ENCODE data around the gene DAW1. TPM values are rescaled to one million over a fixed set of nuclear protein-coding genes. Genes with fewer than 3 reads are reported as not detected.

The DAW1 gene
- total and polyA plus RNA-seq, 2 of the 4 experiments (the other 2 are of a cell fraction): 0.86 to 1.4 TPM

GRCh38 chr2:227848586-227848985, 22.8 kb upstream of the DAW1 start:
- H3K9ac ChIP-seq (ENCODE audit: low read depth, low read length): no peak overlapping the region
- no peak overlapping the region for H3K4ac ChIP-seq (ENCODE audit: low read depth, low read length)
- H2BK15ac ChIP-seq (ENCODE audit: low read depth, low read length): no peak overlapping the region
- H2AK5ac ChIP-seq (ENCODE audit: low read depth, low read length): no peak overlapping the region
- H3K79me1 ChIP-seq (ENCODE audit: low read depth in 1 of 2, low read length in 2 of 2): no peaks in the 10 kb centered on the region
- no peak overlapping the region for H2AK9ac ChIP-seq (replicated peaks; ENCODE audit: low read depth, low read length, poor library complexity)
- no peak overlapping the region for H4K91ac ChIP-seq (ENCODE audit: insufficient read depth, low read depth, low read length)
- DNase-seq: no peak
- H3K4me1 ChIP-seq (ENCODE audit: control insufficient read depth, insufficient read depth, low read length): no peaks in the 10 kb centered on the region
- H2BK5ac ChIP-seq (ENCODE audit: low read depth, low read length, poor library complexity, severe bottlenecking): no peak overlapping the region
- WGBS, 2 experiments (ENCODE audit: extremely low coverage in 2 of 2, insufficient read length in 1 of 2): no CpG with 5 or more reads among the region's 4 CpGs
- H3K9me3 ChIP-seq (ENCODE audit: control insufficient read depth, insufficient read depth, low read length): no peaks in the 10 kb centered on the region
- H3K4me2 ChIP-seq (ENCODE audit: low read depth, low read length): no peak overlapping the region
- ChIA-PET POLR2A (ENCODE audit: unreplicated experiment) (no interaction called here), CTCF (no interaction called here)
- no peaks in the 10 kb centered on the region for H4K20me1 ChIP-seq (ENCODE audit: insufficient read depth, low read length)
- H3K56ac ChIP-seq (ENCODE audit: extremely low read depth, insufficient read depth, low read length): no peak overlapping the region
- H3K27me3 ChIP-seq (ENCODE audit: control insufficient read depth, insufficient read depth, low read length): no peaks in the 10 kb centered on the region
- H2BK20ac ChIP-seq (ENCODE audit: low read depth, low read length): no peak overlapping the region
- dilution Hi-C loops (cut with HindIII; ENCODE audit: low sequenced_read_pairs, unreplicated experiment): no loop called here
- H2BK120ac ChIP-seq (ENCODE audit: low read depth, low read length): no peak overlapping the region
- intact Hi-C loops (cut with micrococcal nuclease): no loop called here
- ATAC-seq (ENCODE audit: low read depth): no peak
- H3K18ac ChIP-seq (ENCODE audit: low read depth, low read length): no peak overlapping the region
- no peaks in the 10 kb centered on the region for H3K36me3 ChIP-seq (ENCODE audit: control insufficient read depth, insufficient read depth, low read length)
- no peak overlapping the region for H3K23ac ChIP-seq (ENCODE audit: low read depth, low read length)
- H3K4me3 ChIP-seq (ENCODE audit: insufficient read depth, low read depth, low read length): no peak overlapping the region
- no peak overlapping the region for H4K5ac ChIP-seq (ENCODE audit: low read depth, low read length)
- in situ Hi-C loops (cut with MboI; ENCODE audit: low sequenced_read_pairs): no loop called here
- BruUV-seq (replicated peaks): no TSS peak
- no peaks in the 10 kb centered on the region for H3K9me1 ChIP-seq (ENCODE audit: insufficient read depth, low read length)
- no peak overlapping the region for H4K8ac ChIP-seq (ENCODE audit: low read depth in 2 of 2, low read length in 2 of 2)
- TF ChIP-seq BHLHE40 (IDR thresholded peaks at IDR 0.05; ENCODE audit: low read depth, low read length) (no peak), FOS (IDR thresholded peaks at IDR 0.05; ENCODE audit: low read depth, low read length) (no peak), ELK1 (IDR thresholded peaks at IDR 0.05; ENCODE audit: borderline replicate concordance, low read depth, low read length) (no peak), USF2 (IDR thresholded peaks at IDR 0.05; ENCODE audit: low read depth, low read length) (no peak), POLR2A (IDR thresholded peaks at IDR 0.05; ENCODE audit: low read depth, low read length) (no peak), CTCF (conservative IDR thresholded peaks at IDR 0.05; ENCODE audit: low read depth, low read length) (no peak), RFX5 (IDR thresholded peaks at IDR 0.05; ENCODE audit: low read depth, low read length) (no peak), SMC3 (IDR thresholded peaks at IDR 0.05; ENCODE audit: low read depth, low read length) (no peak)
- no peak overlapping the region for H3K14ac ChIP-seq (replicated peaks; ENCODE audit: low read depth, low read length)
- H2AFZ ChIP-seq (replicated peaks; ENCODE audit: low read length, poor library complexity): no peak overlapping the region
- H3K27ac ChIP-seq (ENCODE audit: insufficient read depth, low read length): no peak overlapping the region

All from IMR-90 (cell line).